Upper lobe of left lung (tissue), 4 donors: ENCODE measurements around the gene ROPN1L.

Source experiments
- EP300 ChIP-seq, 4 donors: sonication (generic); formaldehyde crosslinking; IDR thresholded peaks; one replicate each; pipeline ENCODE4 v1.5.1; 2017; ENCODE audit warnings: antibody characterized with exemption in 4 of 4, control low read depth in 2 of 4
- POLR2A ChIP-seq, 4 donors: fragments of 450-650 bp; IDR thresholded peaks; one replicate each; pipeline ENCODE4 v1.5.1; 2016 to 2017; ENCODE audit warnings: antibody characterized with exemption in 4 of 4, mild to moderate bottlenecking in 2 of 4
- POLR2AphosphoS5 ChIP-seq, 2 donors: sonication (generic); formaldehyde crosslinking; IDR thresholded peaks; one replicate each; pipeline ENCODE4 v1.5.1; 2017; ENCODE audit warnings: antibody characterized with exemption in 2 of 2
- TF ChIP-seq, protein P1 (sequence below), 6 experiments: fragments of 450-650 bp in 4 of 6; fragments of 200-600 bp in 2 of 6; sonication (generic) in 2 of 6; IDR thresholded peaks; one replicate each; pipeline ENCODE4 v1.5.1; 2016 to 2019; ENCODE audit warnings: antibody characterized with exemption in 6 of 6

DNA sequence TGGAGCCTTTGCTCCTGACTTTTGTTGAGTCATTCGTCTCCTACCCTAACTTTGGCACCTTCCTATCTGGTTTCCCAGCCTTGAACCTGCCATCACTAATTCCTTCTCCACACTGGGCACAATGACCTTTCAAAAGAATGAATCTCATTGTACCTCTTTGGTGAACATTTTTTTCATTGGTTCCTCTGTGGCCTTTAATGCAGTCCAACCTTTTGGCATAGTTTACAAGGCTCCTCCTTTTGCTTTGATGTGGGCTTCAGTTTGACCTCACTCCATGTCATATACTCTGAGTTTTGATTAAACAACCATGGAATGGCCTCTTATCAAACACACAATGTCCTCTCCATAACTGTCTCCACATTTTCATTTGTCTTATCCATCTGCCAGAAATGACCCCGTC is 14.5 kb upstream of the ROPN1L start:
- TF ChIP-seq, protein P1, sequence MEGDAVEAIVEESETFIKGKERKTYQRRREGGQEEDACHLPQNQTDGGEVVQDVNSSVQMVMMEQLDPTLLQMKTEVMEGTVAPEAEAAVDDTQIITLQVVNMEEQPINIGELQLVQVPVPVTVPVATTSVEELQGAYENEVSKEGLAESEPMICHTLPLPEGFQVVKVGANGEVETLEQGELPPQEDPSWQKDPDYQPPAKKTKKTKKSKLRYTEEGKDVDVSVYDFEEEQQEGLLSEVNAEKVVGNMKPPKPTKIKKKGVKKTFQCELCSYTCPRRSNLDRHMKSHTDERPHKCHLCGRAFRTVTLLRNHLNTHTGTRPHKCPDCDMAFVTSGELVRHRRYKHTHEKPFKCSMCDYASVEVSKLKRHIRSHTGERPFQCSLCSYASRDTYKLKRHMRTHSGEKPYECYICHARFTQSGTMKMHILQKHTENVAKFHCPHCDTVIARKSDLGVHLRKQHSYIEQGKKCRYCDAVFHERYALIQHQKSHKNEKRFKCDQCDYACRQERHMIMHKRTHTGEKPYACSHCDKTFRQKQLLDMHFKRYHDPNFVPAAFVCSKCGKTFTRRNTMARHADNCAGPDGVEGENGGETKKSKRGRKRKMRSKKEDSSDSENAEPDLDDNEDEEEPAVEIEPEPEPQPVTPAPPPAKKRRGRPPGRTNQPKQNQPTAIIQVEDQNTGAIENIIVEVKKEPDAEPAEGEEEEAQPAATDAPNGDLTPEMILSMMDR (IDR thresholded peaks at IDR 0.05), result no peak
- TF ChIP-seq POLR2AphosphoS5 (IDR thresholded peaks at IDR 0.05) (no peak), POLR2A (IDR thresholded peaks at IDR 0.05) (no peak), EP300 (IDR thresholded peaks at IDR 0.05) (no peak)
